Testis (tissue), 2 donors: ENCODE data around the gene ELK4.

ENCODE experiments used
- CTCF ChIP-seq, 3 experiments: fragments of 450-650 bp in 2 of 3; fragments of 200-600 bp in 1 of 3; sonication (generic) in 1 of 3; IDR thresholded peaks; one replicate each; pipeline ENCODE4 v1.5.1; 2016 to 2019; ENCODE audit warnings: antibody characterized with exemption in 3 of 3, mild to moderate bottlenecking in 2 of 3, moderate library complexity in 1 of 3
- POLR2A ChIP-seq: fragments of 450-650 bp; IDR thresholded peaks from one replicate; pipeline ENCODE4 v1.6.1; 2017; ENCODE audit warnings: antibody characterized with exemption, mild to moderate bottlenecking, moderate library complexity

- TF ChIP-seq CTCF (IDR thresholded peaks at IDR 0.05) = no peak
- TF ChIP-seq POLR2A = no peak
Measured at GRCh38 chr1:205594846-205595245, 37.0 kb downstream of the ELK4 start.
